T-helper 1 cell treated with Interleukin-12 subunit alpha and Interleukin-12 subunit beta and Interleukin-4 antibody, amounts not matched to agents 30 ng/mL and 1 ng/mL, for 36 hours (primary cell): ENCODE measurements around the gene ZNF423. TPM values are rescaled to one million over a fixed set of nuclear protein-coding genes. Genes with fewer than 3 reads are reported as not detected.

ENCODE experiments used
- intact Hi-C: fragments of 100-400 bp; cut with micrococcal nuclease; formaldehyde crosslinking; loops from one replicate; pipeline ENCODE4 v1.15.1; 2024
- total RNA-seq: library from RNA; stranded (reverse); gene quantifications from 2 replicates; pipeline ENCODE4 v1.2.3, GENCODE V29; 2022

The ZNF423 gene
- total RNA-seq, 1 donor from 2014 or later: not detected

DNA sequence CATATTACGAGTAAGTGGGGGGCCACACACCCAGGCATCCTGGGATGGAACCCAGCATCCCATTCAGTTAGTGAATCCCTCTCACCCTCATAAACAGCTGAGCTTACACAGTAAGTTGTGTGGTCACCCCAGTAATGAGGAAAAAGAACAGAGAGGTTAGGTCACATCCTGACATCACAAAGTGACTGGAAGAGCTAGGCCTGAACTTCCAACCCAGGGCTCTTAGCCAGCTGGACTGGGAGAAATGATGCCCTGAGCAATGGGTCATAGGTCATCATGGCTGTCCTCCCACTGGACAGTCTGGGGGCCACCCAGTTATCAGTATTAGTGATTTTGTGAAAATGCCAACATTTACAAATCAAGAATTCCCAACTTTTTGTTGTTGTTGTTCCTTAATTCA is 205.3 kb downstream of the ZNF423 start:
- intact Hi-C loops: no loop called here

DNA sequence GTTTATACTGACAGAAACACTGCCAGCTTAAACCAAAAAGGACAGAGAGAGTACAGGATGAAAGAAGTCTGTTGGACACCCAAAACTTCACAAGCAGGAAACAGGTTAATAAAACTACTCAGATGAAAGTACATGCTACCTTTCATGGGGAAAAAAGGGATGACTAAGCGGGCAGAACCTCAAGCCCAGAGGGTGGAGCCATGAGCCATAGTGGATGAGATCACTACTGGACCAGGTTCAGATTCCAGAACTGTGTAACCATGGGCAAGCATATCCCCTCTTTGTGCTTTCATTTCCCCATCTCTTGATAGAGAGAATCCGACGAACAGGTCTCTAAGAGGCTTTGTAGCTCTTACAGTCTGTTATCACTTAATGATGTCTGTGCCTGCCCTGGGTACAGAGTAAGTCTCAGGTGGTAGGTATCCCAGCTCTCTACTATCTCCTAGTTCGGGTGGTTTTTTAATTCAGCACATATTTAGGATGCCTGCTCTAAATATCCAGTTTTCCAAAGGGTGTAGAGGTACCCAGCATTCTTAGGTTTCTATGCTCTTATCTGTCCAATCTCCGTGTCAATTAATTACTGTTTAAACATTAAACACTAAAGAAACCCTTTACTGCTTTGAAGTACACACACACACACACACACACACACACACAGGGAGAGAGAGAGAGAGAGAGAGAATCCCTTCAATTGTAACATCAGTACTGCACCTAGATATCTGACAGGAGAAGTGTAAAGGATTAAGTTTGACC is 206.7 kb downstream of the ZNF423 start:
- intact Hi-C loops: no loop called here

DNA sequence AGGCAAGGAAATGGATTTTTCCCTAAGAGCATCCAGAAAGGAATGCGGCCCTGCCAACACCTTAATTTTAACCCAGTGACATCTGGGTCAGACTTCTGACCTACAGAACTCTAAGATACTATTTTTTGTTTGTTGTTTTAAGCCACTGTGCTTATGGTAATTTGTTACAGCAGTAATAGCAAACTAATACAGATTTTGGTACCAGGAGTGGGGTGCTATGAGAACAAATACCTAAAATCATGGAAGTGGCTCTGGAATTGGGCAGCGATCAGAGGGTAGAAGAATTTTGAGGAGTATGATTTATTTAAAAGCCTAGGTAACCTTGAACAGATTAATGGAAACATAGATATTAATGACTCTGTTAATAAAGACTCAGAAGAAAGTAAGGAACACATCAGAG is 208.2 kb downstream of the ZNF423 start:
- intact Hi-C loops: no loop called here

DNA sequence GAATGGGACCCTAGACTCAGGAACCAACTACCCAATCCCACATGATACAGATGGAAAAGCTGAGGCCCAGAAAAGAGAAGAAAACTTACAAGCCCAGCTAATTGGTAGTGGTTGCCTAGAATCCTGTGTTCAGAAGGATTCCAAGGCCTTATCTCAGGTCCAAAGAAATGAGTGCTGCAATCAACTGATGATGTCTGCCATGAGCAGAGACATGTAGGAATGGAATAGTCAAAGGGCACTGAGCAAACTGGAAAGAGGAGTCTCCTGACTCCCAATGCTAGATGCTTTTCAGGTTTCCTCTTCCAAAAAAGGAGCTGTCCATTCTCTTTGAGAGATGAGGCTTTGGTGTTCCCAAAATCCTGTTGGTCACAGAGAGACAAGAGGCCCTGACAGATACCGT is 210.6 kb downstream of the ZNF423 start:
- intact Hi-C loops: no loop called here

DNA sequence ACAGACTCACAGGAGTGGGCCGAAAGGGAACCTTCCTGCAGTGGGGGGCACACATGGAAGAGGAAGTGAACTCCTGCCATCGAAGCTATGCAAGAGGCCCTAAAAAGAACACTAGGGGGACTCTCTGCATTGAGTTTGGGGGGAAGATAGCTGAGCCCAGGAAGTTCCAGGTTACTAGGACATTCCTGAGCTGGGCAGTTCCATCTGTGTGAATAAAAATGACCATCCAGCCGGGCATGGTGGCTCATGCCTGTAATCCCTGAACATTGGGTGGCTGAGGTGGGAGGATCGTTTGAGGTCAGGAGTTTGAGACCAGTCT is 211.8 kb downstream of the ZNF423 start:
- intact Hi-C loops: no loop called here

DNA sequence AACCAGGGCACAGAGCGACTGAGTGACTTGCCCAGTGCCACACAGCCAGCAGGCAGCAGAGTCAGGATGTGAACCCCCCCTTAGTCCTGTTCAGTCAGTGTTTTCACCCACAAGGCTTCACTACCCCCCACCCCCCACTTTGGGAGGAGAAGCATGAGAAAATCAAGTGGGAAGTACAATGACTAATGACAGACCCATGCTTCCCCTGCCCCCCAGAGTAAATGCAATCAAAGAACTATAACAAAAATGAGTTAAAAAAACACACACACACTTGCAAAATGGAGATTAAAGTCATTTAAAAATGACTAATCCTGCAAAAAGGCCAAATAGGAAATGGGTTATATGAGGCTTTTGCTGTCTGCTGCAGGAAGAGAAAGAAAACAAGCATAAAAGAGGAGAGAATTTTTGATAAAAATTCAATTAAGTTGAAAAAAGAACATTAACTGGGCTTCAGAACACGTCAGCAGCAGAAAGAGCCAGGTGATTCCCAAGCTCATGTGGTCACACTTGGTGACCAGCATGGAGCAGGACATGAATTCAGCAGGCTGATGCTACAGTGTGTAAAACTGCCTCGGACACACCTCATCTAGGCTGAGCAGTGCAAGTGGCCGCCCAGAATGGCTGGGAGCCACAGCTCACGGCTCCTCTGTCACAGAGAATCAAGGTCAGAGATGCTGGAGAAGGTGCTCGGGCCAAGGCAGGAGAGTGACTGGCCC is 212.3 kb downstream of the ZNF423 start:
- intact Hi-C loops: no loop called here

DNA sequence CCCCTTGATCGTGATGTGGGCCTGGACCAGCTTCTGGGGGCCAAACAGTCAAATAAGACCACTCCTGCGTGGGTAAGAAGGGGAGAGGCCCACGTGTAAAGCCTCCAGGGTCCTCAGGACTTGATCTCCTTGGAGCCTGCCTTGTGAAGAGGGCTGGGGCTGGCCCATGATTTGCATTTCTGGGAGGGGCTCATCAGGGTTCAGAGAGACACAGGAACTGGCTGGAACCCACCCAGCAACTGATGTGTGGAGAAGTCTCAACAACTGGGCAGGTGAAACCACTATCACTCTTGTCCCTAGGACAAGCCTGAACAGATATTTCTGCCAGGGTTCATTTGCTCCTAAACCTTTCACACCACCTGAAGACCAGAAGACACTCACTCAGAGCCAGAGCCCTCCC is 214.7 kb downstream of the ZNF423 start:
- intact Hi-C loops: no loop called here

DNA sequence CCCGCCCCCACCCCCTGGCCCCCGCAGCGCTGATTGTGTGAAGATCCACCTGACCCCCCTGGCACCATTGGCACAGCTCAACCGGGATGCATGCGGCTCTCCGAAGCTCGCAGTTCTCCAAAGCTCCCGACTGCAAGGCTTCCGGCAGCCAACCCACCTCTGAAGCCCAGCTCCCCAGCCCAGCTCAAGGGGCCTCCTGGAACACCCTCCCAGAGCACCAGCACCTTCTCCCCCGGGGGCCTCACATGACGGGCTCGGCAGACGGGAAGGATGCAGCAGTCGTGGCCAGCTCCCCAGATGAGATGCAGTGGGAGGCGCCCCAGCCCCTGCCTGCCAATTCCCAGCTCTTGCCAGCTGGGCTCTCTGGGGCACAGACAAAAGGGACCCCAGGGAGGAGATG is 215.3 kb downstream of the ZNF423 start:
- intact Hi-C loops: no loop called here

DNA sequence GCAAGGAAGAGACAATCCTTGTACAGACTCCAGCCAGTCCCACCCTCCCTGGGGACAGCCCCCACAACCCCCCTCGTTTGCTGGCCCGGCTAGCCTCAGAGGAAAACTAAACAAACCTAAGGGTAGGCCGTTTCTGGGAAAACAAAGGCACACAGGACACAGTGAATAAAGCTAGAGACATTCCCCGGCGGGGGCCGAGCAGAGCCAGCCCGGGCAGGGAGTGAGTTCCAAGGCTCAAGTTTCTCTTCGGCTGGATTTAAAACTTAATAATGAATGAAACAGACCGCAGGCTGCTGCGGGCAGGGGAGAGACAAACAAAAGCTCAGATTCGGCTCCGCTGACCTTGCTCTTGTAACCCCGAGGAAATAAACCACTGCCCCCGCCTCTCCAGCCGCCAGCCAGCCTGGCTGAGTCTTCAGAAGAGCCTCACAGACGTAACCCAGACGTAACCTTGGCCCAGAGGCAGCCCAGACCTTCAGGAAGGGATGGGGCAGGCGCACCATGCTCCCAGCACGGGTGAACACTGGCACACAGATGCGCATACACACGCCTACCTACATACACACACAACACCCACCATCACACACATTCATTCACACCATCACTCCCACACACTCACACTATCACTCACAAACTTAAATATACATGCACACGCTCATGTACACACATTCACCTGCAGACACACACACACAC is 216.0 kb downstream of the ZNF423 start:
- intact Hi-C loops: no loop called here

DNA sequence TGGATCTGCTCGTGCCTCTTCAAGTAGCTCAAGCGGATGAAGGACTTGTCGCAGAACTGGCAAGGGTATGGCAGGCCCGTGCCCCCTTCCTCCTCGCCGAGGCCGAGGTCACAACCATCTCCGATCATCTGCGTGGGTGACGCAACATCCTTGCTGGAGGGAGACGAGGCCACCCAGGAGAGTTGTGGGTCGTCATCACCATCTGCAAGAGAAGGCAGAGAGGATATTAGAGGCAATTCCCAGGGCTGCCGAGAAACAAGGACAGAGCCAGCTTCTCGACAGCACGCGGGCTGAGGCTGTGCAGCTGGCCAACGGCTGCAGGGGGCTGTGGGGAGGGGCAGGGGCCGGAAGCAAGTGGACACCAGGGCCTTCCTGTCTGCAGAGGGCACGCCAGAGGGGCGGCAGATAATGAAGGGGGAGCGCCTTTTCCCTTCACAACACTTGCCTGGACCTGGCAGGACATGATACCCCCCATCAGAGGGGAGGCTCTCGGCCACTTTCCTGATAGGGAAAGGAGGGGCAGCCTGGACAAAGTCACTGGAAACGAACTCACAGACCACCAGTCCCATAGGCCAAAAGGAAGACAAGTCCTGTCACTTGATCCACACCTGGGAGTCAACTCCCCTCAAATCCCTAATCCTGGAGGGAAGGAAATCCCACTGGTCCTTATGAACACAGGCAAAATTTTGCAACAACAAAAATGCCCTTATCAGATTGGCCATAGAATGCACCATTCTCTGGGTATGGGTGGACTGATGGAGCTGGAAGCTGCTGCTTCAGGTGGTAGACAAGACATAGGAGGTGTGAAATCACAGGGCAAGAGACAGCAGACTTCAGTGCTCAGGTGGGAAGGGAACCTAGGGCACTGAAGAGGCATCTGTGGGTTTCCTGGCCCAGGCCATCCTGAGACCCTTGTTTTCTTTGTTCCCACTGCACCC is 217.0 kb downstream of the ZNF423 start:
- intact Hi-C loops: no loop called here

DNA sequence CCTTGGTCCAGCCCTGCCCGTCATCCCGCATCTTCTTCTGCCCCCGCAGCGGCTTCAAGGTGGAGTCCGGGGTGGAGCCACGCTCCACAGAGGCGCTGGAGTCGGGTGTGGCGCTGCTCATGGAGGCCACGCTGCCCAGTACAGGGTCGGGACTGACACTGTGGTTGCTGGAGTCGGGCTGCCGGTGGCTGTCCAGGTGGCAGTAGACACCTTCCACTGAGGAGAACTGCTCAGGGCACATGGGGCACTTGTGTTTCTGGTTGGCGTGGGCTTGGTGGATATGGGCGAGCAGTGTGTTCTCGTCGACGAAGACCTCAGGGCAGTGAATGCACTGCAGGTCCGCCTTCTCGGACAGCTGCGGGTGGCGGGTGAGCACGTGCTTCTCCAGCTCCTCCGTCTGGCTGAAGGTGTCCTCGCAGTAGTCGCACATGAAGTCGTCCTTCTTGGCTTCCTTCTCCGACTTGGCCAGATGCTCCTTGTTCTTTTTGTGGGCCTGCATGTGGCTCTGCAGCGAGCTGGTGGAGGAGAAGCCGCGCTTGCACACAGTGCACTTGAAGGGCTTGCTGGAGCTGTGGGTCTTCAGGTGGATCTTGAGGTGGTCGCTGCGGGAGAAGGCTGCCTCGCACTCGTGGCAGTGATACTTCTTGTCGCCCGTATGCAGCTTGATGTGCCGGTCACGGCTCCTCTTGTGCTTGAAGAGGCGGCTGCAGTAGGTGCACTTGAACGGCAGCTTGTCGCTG is 217.8 kb downstream of the ZNF423 start:
- intact Hi-C loops: no loop called here

DNA sequence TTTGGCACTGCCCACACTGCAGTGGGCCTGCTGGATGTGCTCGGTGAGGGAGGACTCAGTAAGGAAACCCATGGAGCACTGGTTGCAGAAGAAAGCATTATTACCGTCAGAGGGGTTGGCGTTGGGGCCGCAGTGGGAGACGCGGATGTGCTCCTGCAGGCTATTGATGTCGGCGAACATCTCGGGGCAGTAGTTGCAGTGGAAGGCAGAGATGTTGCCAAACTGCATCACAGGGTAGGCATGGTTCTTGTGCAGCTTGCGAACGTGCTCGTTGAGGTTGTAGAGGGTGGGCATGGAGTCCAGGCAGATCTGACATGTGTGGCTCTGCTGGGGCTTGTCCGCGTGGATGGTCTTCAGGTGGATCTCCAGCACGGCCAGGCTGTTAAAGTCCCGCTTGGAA is 218.4 kb downstream of the ZNF423 start:
- intact Hi-C loops: no loop called here

DNA sequence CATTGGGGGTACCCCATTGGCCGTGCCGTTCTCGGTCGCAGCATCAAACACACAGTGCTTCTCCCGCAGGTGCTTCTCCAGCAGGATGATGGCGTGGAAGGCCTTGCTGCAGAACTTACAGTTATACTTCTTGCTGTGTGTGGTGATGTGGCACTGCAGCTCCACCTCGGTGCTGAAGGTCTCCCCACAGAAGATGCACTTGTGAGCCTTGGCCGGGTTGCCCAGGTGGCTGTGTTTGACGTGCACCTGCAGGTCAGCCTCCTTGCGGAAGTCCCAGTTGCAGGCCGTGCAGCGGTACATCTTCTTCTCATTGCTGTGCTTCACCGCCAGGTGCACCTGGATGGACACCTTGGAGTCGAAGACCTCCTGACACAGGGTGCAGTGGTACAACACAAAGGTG is 219.3 kb downstream of the ZNF423 start:
- intact Hi-C loops: no loop called here

DNA sequence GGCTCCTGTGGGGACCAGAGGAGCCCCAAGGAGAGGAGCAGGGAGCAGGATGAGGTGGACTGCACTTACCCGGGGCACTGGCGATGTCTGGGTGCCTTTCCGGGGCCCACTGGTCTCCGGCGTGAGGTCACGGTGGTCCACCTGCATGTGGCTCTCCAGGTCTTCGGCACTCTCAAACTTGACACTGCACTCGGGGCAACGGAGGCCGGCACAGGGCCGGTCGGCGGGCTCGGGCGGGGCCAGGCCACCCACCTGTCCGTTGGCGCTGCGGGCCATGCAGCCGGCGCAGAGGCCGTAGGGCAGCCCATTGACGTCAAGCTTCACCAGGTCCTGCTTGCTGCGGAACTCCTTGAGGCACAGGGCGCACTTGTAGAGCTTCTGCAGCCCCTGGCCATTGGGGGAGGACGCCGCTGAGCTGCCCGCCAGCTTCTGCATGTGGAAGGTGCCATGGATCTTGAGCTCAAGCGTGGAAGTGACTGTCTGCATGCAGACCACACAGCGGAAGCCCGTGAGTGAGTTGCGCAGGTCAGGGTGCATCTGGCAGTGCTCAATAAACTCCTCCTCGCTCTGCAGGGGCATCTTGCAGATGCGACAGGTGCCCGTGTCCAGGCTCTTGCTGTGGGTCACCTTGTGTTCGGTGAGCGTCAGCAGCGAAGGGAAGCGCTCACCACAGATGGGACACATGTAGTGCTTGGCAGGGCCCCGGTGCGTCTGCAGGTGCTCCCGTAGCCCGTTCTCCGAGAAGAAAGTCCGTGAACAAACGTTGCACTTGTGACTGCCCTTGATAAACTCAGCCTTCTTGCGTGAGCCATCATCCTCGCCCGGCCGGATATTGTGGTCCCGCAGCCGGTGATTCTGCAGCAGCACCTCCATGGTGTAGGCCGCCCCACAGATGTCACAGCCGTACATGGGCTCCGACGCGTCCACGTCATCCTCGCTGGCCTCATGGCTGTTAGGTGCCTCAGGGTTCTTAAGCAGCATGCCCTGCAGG is 220.0 kb downstream of the ZNF423 start:
- intact Hi-C loops: no loop called here

DNA sequence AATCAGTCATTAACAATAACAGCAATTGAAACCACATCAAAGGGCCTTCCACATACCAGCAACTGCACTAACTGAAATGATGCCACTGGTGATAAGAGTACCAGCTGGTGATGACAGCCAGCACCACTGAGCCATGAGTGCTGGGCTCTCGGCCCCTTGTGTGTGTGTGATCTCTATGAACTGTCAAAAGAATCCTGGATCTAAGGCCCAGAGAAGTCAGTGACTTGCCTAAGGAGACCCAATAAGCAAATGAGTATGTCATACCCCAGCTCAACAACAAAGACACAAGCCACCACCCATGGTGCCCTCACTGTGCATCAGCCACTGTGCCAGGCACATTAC is 220.9 kb downstream of the ZNF423 start:
- intact Hi-C loops: no loop called here

DNA sequence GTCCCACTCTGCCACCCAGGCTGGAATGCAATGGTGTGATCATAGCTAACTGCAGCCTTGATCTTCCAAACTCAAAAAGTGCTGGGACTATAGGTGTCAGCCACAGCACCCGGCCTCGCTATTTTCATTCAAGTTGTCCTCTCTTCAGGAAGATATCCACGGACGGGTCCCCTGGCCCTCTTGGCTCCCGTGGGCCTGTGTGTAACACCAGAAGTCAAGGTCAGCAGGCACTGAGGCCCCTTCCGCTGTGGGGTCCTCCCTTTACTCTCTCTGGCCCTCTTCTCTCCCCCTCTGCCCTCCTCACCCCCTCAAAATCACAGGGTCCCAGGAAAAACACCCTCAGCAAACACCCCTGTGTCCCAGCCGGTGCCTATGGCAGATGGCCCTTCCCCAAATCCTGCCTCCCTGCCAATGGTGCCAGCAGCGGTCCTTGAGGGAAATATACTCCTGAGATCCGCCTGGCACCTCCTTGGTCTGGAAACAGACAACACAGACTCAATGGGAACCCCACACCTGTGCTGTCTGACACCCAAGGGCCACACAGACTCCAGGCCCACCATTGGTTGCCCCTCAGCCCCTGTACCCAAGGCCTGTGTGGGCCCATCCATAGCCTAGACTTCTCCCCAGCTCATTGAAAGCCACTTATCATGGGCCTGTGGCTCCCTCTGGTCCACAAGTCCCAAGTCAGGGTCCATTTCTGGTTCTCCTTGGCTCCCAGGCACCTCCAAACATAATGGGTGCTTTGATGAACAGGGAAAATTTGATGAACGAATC is 221.5 kb downstream of the ZNF423 start:
- intact Hi-C loops: no loop called here

DNA sequence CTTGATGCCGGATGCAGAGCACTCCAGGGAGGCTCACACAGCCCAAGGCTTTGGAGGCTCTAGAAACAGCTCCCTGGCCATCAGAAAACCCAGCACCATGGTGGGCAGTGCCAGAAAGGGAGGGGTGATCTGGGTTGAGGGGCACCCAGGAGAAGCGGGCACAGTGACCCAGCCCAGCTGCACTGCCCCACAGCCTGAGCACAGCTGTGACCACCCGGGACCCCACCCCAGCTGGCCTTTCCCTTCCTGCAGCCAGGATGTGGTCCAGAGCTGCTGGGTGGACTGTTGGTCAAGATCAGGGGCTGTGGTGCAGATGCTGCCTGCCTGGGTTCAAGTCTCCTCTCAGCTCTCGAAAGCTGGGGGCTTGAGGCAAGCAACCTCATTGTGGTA is 223.1 kb downstream of the ZNF423 start:
- intact Hi-C loops: no loop called here

DNA sequence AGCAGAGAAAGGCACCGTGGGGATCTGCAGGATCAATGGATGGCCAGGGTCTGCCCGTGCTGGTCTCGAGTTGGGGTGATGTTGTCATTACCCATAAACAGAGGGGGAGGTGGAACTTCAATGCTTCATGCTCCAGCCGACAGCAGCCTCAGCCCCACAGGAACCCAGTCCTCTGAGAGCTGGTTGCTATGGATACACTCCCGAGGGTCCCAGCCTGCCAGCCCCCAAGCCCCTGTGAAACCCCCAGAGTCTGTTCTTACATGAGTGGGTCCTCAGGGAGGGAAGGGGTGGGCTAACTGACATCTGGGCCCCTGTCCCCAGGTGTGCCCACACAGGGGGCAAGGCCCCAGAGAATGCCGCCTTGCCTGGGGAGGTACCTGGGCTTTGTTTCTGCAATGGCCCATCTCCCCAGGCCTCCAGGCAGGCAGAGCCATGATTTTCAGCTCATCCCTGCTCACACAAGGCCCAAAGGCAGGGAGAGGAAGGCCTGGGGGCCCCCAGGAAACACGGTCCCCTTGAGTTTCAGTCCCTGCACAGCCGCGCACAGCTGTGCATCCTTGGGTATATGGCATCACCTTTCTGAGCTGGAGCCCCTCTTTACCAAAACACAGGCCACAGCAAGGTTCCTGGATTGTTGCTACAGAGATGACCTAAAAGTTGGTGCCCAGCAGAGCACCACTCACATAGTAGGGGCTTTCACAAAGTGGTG is 223.7 kb downstream of the ZNF423 start:
- intact Hi-C loops: no loop called here
